ENCODE data around the gene THYN1.

Gene THYN1

GRCh38 chr11:134252346-134253187, 585 bp downstream of the THYN1 start:
- in situ Hi-C loops (cut with HindIII; ENCODE audit: low sequenced_read_pairs), result no loop called here

GRCh38 chr11:134250675-134251074, 2.5 kb downstream of the THYN1 start:
- in situ Hi-C loops (cut with HindIII; ENCODE audit: low sequenced_read_pairs), result no loop called here

DNA sequence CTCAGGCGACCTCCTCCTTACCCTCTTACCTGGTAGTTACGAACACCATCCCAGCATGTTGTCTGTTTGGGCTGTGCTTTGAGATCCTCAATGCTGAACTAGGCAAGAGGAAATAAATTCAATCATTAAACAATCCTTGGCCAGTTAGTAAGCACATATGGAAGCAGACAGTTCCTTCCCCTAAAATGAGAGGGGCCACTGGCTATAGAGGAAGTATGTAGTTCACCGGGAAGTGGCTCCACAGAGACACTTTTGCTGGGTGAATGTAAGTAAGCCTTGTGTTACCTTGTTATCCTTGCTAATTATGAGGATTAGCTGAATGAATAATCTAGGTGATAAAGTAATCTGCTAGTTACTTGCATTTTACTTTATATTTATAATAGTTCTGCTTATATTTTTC, 2.9 kb downstream of the THYN1 start:
- in situ Hi-C loops (cut with HindIII; ENCODE audit: low sequenced_read_pairs), result no loop called here

GRCh38 chr11:134248910-134249480, 4.2 kb downstream of the THYN1 start:
- in situ Hi-C loops (cut with HindIII; ENCODE audit: low sequenced_read_pairs), result no loop called here

- in situ Hi-C loops (cut with HindIII; ENCODE audit: low sequenced_read_pairs), result no loop called here
These were observed 6.5 kb downstream of the THYN1 start for GRCh38 chr11:134246678-134247077.

GRCh38 chr11:134246100-134246499, 7.1 kb downstream of the THYN1 start:
- in situ Hi-C loops (cut with HindIII; ENCODE audit: low sequenced_read_pairs), result no loop called here

- in situ Hi-C loops (cut with HindIII; ENCODE audit: low sequenced_read_pairs), result no loop called here
These were observed 7.7 kb downstream of the THYN1 start for GRCh38 chr11:134245434-134245833.

DNA sequence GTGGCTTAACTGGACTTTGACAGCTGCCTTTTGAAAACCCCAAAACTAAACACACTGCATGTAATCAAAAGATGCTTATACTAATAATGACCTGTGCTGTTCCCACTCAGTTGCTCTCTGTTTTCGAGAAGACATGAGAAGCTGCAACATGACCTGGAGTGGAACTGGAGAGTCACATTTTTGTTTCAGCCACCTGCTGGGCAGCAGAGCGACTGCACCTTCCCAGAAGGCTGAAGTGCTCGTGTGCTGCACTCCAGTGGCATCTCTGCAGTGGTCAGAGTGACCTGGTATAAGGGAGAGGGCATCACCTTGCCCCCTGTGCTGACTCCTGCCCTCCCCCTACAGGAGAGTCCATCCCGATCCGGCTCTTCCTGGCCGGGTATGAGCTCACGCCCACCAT, 8.6 kb downstream of the THYN1 start:
- in situ Hi-C loops (cut with HindIII; ENCODE audit: low sequenced_read_pairs), result no loop called here

GRCh38 chr11:134243913-134244312, 9.2 kb downstream of the THYN1 start:
- in situ Hi-C loops (cut with HindIII; ENCODE audit: low sequenced_read_pairs), result no loop called here

- in situ Hi-C loops (cut with HindIII; ENCODE audit: low sequenced_read_pairs), result no loop called here
These were observed 10.8 kb downstream of the THYN1 start for GRCh38 chr11:134242376-134242775.

- in situ Hi-C loops (cut with HindIII; ENCODE audit: low sequenced_read_pairs), result no loop called here
These were observed 12.6 kb downstream of the THYN1 start for GRCh38 chr11:134240592-134240991.

GRCh38 chr11:134238956-134239355, 14.2 kb downstream of the THYN1 start:
- in situ Hi-C loops (cut with HindIII; ENCODE audit: low sequenced_read_pairs), result no loop called here

GRCh38 chr11:134237557-134237922, 15.6 kb downstream of the THYN1 start:
- in situ Hi-C loops (cut with HindIII; ENCODE audit: low sequenced_read_pairs), result no loop called here

- in situ Hi-C loops (cut with HindIII; ENCODE audit: low sequenced_read_pairs), result no loop called here
These were observed 16.2 kb downstream of the THYN1 start for GRCh38 chr11:134236834-134237556.

- in situ Hi-C loops (cut with HindIII; ENCODE audit: low sequenced_read_pairs), result no loop called here
These were observed 17.8 kb downstream of the THYN1 start for GRCh38 chr11:134235399-134235798.

- in situ Hi-C loops (cut with HindIII; ENCODE audit: low sequenced_read_pairs), result no loop called here
These were observed 19.4 kb downstream of the THYN1 start for GRCh38 chr11:134233729-134234179.

DNA sequence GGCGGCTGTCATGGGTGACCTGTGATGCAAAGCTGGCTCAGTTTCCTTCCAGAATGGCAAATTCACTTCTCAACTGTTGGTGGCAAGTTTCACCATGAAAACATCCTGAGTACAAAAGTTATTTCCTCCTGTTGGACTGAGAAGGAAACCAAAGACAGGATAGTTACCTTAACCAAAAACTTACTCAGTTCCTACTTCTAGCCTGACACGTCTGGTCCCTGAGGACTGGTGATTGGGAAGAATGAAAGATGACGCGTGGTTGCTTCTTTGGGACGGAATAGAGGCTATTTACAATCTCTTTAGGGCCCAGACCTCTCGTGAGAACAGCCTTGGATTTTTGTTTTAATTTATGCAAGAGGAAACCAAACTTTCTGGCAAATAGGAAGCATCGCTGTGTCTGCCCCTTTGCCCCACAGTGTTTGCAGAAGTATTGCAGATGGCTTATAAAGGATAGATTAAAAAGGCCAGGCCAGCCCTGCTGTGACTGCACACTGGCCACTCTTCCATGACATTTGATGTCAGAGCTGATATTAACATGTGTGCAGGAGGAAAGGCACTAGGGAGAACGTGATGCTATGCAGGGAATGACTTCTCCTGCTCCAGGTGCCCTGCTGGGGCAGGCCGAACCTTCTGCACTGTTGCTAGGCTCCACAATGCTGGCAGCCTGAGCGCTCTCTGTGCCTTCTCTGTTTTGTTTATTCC, 21.0 kb downstream of the THYN1 start:
- in situ Hi-C loops (cut with HindIII; ENCODE audit: low sequenced_read_pairs), result no loop called here

DNA sequence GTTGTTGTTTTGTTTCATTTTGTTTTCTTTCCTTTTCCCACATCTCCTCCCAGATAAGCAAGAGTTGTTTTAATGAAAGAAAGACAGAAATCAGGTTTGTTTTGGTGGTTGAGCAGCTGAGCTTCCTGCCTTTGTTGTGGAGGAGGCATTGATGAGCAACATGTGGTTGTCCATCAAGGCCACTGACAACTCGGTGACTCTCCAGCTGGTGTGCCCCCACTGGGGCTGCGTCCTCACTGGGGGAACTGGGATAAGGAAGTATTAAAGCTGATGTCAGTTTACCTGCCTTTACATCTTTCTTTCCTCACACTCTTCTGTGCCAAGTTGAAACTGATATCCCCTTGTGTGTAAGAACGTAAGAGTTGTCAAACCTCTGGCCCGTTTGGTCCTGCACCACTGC, 22.8 kb downstream of the THYN1 start:
- in situ Hi-C loops (cut with HindIII; ENCODE audit: low sequenced_read_pairs), result no loop called here

GRCh38 chr11:134229126-134229790, 23.9 kb downstream of the THYN1 start:
- in situ Hi-C loops (cut with HindIII; ENCODE audit: low sequenced_read_pairs), result no loop called here

GRCh38 chr11:134228625-134229024, 24.5 kb downstream of the THYN1 start:
- in situ Hi-C loops (cut with HindIII; ENCODE audit: low sequenced_read_pairs), result no loop called here
